Activated CD4-positive, alpha-beta T cell treated with anti-CD3 and anti-CD28 coated beads for 24 hours (primary cell): ENCODE measurements around the gene ASB2.
A peak's percentile ranks its signal among the peaks of the same experiment; 100 is the strongest.

Source experiments
- DNase-seq, 2 donors: peaks; one replicate each; pipeline ENCODE4 v3.0.0-alpha.2; 2020; ENCODE audit warnings: low read depth in 2 of 2

Gene ASB2

GRCh38 chr14:93950948-93951634 lies 25.3 kb downstream of the ASB2 start:
- no peak for DNase-seq

- DNase-seq = no peak
Observed at GRCh38 chr14:93949511-93950075, 26.8 kb downstream of the ASB2 start.

GRCh38 chr14:93947282-93947681 lies 29.1 kb downstream of the ASB2 start:
- no peak for DNase-seq

- DNase-seq = no peak
Observed at GRCh38 chr14:93946541-93947090, 29.8 kb downstream of the ASB2 start.

- DNase-seq = no peak
Observed at GRCh38 chr14:93946104-93946503, 30.3 kb downstream of the ASB2 start.

- DNase-seq = no peak
Observed at GRCh38 chr14:93945070-93945399, 31.3 kb downstream of the ASB2 start.

- no peak for DNase-seq
Observed at GRCh38 chr14:93944348-93945069, 31.9 kb downstream of the ASB2 start.

- DNase-seq = no peak
Observed at GRCh38 chr14:93943930-93944329, 32.4 kb downstream of the ASB2 start.

GRCh38 chr14:93943052-93943451 lies 33.3 kb downstream of the ASB2 start:
- no peak for DNase-seq

- DNase-seq = no peak
Observed at GRCh38 chr14:93941293-93941910, 35.0 kb downstream of the ASB2 start.

- DNase-seq = no peak
Observed at GRCh38 chr14:93940437-93940836, 35.9 kb downstream of the ASB2 start.

GRCh38 chr14:93939304-93940229 lies 36.8 kb downstream of the ASB2 start:
- peak; percentile 92 to 93 for DNase-seq

GRCh38 chr14:93938751-93939303 lies 37.5 kb downstream of the ASB2 start:
- DNase-seq = no peak

GRCh38 chr14:93937519-93937918 lies 38.9 kb downstream of the ASB2 start:
- no peak for DNase-seq

GRCh38 chr14:93936926-93937325 lies 39.4 kb downstream of the ASB2 start:
- no peak for DNase-seq

GRCh38 chr14:93936245-93936644 lies 40.1 kb downstream of the ASB2 start:
- no peak for DNase-seq

- DNase-seq = no peak
Observed at GRCh38 chr14:93935213-93935612, 41.2 kb downstream of the ASB2 start.

- no peak for DNase-seq
Observed at GRCh38 chr14:93932642-93933041, 43.7 kb downstream of the ASB2 start.

GRCh38 chr14:93930989-93931307 lies 45.4 kb downstream of the ASB2 start:
- no peak for DNase-seq

- DNase-seq = no peak
Observed at GRCh38 chr14:93930296-93930988, 45.9 kb downstream of the ASB2 start.

- no peak for DNase-seq
Observed at GRCh38 chr14:93929657-93930056, 46.7 kb downstream of the ASB2 start.
